GM19023 (cell line): Measurements from ENCODE around the gene PGM5.

Experiments used
- ATAC-seq: cut with Tn5 transposase; IDR thresholded peaks from one replicate; pipeline ENCODE4 v1.9.1; 2021; ENCODE audit warnings: mild to moderate bottlenecking, moderate library complexity; ENCODE audit not compliant: unreplicated experiment

The PGM5 gene

DNA sequence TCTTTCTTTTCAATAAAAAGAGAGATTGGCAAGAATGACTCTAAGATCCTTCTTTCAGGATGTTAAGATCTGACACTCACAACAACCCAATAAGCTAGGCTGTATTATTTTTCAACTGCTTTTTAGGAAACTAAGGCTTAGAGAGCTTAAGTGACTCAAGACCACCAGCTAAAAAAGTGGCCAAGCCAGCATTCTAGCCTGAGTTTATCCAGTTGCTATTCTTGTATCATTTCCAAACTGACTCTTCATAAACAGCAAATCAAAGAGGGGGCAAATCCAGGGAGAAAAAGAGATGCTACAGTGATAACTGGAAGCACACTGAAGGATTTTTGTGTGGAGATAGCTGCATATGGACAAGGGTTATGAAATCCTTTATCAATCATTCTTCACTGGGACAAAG lies 137.1 kb downstream of the PGM5 start:
- ATAC-seq = no peak

DNA sequence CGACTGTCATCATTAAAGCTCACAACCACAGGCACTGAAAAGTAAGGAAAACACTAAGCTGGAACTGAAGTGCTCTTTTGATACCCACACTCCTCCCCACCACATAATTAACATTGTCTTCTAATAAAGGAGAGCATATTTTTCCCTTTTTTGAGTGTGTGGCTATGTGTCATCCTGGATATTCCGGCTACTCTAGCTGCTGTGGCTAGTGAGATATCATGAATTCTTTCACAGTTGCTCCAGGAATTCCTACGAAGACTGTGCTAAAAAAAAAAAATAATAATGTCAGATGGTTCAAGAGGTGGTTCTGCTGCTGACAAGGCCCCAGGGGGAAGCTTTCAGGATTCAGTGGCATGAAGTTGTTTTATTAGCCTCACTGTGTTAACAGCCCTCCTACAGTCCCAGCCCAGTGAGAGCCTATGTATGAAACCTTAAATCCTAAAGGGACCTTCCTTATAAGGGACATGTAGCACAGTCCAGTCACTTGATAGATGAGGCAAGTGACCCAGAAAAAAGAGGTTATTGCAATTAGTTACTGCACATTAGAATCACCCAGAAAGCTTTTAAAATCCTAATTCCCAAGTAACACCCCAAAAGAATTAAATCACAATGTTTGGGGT lies 137.7 kb downstream of the PGM5 start:
- ATAC-seq = no peak

DNA sequence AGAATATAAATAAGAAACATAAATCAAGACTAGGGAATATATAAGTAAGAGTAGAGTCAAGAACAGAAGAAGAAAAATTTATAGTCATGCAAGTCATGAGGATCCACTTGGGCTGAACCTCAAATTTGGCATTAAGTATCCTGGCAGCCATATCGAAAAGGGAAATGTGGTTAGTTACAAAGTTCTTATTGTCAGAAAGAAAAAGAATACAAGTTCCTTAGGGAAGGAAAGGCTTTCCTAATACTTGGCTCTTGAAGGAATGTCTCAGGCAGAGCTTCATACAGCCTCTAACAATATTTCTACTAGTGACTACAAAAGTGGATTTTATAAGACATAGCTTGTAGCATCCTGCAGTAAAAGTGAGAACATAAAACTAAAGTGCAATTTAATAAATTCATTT lies 138.8 kb downstream of the PGM5 start:
- no peak for ATAC-seq

DNA sequence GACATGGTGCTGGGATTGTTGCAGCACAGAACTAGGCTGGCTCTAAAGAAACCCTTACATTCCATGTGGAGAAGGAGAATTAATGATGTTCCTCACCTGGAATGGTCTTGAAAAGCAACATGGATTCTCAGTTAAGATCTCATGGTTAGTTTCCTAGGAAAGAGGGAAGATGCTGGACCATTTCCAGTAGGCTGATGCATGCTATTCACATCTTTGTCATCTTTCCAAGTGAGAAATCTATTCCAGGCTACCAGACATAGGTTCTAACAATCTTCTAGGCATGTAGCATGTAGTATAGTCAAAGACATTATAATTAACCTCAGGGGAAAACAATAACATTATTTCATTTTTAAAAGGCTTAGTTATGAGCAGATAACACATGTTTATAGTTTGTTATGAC lies 139.9 kb downstream of the PGM5 start:
- no peak for ATAC-seq

DNA sequence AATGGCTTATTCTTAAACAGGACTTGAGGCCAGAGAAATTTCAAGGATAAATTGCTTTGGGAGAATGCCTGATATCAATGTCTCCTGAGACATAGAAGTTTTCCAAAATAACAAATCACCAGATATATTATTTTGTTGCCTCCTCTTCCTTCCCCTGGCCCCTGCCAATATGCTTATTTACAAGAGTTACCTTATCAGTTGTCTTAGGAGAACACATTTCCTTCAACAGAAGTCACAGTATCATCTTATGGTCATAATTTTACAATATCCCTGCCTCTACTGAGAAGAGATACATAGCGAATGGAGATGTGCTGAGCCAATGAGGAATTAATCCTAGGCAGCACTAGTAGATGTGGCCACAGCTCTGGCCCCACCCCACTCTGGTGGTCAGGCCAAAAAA lies 141.2 kb downstream of the PGM5 start:
- no peak for ATAC-seq

DNA sequence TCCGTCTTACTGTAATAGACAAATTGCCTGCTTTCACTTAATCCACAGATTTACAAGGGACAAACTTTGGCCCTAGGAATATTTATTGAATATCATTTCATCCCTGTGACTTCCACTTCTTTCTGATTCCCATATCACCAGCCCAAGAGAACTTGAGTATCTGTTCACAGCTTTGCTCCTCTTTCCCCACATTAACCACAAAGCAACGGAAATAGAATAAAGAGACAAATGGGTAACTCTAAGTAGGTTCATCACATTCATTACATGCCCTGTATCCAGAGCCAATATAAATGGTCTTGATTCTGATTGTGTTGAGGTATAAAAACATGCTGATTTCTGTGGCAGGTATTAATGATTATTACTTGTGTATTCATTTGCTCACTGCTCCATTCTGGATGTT lies 142.4 kb downstream of the PGM5 start:
- ATAC-seq = no peak

DNA sequence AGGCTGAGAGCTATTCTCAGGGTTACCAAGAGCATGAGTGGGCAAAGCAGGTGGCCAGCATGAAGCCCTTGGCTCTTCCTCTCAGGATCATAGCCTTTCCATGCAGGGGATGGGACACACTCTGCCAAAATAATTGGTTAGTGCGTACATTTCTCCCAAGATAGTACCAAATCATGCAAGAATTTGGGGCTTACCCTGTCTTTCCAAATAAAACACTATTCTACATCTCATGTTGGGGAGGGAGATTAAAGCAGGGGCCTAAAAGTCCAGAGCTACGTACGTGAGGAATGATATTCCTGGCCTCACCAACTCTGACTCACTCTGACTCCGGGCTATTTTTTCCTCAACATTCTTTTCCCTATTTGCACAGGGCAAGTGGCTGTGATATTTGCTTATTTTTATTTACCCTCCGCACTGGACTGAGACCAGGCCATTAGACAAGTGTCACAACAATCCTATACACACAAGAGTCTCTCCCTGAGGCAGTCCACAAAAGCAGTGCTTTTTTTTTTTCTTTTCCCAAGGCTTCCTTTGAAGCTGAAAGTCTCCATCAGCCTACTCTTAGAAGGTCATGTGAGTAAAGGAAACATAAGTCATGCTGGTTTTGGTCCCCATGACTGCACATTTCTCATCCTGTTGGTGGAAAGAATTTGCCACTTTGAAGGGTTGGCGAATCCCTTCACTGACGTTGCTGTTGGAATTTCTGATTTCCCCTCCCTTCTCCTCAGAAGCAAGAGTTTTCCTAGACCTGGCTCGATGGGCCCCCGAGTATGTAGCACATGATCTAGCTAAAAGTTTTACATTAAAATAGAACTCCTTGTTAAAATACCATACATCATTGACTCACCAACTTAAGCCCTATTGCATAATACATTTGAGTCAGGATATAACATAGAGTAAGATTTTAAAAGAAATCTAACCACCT lies 144.3 kb downstream of the PGM5 start:
- no peak for ATAC-seq

DNA sequence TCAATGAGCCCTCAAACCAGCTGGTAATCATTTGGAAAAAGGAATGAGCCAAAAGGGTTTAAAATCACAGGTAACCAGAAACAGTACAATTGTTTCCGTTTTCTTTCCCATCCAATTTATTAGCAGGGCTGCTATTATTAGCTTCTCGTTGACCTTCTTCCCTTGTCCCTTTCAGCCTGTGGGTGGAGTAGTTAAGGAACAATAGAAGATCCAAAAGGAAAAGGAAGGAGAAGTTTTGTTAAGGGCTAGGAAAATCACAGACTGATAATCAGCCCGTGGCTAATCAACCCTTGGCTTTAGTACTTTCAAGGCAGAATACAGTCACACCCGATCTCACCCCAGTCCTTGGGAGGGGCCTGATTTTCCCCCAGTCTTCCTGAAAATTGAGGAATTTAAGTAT lies 145.9 kb downstream of the PGM5 start:
- ATAC-seq = no peak

DNA sequence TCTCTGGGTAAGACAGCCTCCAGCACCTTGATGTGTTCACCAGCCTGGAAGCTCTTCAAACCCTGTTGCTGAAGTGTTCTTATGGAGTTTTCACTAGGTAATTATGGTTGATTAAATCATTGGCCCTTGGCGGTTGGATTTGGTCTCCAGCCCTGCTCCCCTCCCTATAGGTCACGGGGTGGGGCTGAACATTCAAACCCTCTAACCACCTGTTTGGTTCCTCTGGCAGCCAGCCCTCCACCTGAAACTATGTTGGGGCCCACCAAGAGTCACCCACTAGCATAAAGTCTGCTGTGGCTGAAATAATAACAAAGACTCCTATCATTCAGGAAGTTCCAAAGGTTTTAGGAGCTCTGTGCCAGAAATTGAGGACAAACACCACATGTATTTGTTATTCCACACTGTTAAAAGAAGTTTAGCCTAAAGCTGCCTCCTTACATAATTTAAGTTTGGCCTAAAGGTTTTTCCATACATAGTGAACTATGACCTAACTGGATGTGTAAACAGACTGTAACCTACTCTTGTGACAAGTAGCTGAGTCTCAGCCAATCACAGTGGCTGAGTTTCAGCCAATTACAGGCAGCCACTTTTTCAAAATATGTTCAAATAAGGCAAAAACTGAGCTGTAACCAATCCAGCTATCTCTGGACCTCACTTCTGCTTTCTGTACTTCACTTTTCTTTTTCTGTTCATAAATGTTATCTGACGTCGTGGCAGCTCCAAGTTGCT lies 149.4 kb downstream of the PGM5 start:
- no peak for ATAC-seq

DNA sequence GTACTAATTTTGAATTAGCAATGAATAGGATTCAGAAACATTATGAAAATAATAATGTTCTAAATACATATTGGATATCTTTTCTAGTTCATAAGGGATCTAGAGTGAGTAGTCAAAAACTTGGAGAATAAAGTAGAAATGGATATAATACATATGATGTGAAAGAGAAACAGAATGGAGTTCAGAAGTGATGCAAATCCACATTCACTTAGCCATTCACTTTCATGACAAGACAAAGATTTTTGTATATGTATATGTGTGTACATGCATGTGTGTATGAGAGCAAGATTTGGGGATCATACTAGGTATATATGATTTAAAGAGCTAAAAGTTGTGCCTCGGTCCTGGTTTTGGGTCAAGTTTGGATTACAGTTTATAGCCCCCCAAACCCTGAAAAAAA lies 150.1 kb downstream of the PGM5 start:
- no peak for ATAC-seq

GRCh38 chr9:68507130-68507805 lies 150.9 kb downstream of the PGM5 start:
- ATAC-seq = no peak

GRCh38 chr9:68507806-68508145 lies 151.4 kb downstream of the PGM5 start:
- ATAC-seq = no peak

DNA sequence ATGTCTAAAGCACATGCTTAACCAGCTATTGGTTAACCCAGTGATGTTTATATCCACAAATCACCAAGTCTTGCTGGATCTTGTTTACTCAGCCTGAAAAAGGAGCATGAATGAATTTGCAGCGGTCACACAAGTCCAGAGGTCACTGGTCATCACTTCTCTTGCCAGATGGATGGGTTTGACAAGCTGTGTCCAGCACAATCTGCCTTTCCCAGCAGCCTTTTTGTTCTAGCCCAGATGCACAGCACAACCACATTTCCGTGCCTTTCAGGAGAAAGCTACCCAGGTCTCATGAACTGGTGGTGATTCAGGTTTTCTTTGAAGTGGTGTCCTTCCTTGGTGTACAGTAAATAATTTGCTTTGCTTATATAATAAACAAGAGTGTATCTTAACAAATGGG lies 152.1 kb downstream of the PGM5 start:
- ATAC-seq = no peak

DNA sequence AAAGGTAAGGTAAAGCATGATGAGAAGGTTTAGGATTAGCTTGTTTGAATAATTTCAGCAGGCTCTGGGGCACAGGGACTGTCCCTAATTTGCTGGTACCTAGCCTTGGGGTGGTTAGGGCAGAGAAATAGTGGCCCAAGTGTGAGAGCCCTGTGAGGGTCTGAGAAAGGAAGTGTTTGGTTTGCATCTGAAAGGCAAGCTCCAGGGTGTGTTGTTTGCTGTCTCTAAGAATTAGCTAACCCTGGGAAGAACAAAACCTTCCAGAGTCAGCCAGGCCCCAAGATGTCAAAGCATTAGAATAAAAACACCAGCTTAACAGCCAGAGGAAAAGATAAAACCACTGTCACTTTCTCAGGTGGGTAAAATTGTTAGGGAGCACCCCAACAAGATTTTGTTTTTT lies 153.3 kb downstream of the PGM5 start:
- no peak for ATAC-seq

- no peak for ATAC-seq
Measured at GRCh38 chr9:68513385-68513784, 157.0 kb downstream of the PGM5 start.

DNA sequence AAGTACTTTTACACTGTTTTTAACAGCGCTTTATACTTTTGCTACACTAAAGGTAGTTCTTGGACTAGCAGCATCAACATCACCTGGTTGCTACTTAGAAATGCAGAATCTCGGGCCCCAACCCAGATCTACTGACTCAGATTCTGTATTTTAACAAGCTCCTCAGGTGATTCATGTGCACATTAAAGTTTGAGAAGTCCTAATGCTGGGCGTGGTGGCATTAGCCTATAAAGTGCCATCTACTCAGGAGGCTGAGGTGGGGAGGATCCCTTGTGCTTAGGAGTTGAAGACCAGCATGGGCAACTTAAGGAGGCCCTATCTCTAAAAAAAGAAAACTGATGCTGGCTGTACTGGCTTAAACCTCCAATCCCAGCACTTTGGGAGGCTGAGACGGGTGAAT lies 157.6 kb downstream of the PGM5 start:
- no peak for ATAC-seq

DNA sequence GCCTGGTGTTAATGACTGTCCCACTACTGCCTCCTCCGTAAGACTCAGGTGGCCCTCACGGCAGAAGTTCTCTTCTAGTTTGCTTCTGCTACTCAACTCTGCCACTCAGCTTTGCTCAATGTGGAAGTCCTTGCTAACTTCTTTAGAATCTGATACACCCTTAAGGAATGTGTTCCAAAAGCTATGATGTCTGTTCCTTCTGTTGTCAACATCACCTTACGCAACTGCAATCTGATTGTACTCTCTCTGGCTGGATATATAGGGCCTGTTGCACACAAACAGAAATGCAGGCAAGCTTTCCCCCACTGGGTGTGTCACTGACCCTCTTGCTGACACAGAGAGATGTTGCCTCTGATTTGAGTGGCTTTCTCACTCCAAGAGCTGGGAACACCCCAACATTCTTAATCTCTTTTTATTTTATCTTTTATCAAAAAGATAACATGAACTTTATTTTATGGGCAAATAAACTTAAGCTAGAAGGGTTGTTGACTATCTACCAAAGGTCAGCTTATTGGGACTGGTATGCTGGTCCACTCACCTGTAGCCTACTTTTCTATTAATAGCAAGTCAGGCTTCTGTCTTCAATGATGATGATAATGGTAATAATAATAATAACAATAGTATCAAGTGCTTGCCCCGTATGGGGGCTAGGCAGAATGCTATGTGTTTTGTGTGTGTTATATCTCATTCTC lies 159.1 kb downstream of the PGM5 start:
- no peak for ATAC-seq

DNA sequence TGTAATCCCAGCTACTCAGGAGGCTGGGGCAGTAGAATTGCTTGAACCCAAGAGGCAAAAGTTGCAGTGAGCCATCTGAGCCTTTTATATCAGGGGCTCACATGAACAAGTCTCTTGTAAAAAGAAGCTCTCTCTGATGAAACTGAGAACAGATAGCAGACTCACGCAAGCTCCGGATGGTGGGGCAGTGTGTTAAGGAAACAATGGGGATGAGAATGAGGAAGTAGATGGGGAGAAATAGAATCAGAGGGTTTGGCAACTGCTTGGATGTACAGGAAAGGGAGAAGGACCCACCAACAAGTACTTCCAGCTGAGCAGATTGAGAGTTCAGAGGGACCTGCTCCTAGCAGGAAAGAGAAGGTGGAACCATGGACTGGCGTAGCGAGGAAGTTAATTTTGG lies 165.7 kb downstream of the PGM5 start:
- ATAC-seq = no peak

DNA sequence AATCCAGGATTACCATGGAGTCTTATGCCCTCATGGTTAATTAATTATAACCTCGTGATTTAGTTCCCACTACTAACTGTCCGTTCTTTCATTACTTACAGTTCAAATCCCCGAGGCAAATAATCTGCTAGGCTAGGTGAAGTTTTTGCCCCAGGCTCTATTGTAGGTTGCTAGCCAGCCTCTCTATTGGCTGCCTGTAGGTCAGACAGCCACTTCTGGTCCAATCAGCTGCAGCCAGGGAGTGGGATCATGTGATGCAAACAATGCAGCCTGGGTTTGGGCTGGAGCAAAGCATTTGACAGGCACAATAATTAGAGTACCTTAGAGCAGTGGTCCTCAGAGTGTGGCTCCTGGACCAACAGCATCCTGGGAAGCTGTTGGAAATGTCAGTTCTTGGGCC lies 166.5 kb downstream of the PGM5 start:
- no peak for ATAC-seq

- ATAC-seq = no peak
Measured at GRCh38 chr9:68523367-68523936, 167.0 kb downstream of the PGM5 start.

DNA sequence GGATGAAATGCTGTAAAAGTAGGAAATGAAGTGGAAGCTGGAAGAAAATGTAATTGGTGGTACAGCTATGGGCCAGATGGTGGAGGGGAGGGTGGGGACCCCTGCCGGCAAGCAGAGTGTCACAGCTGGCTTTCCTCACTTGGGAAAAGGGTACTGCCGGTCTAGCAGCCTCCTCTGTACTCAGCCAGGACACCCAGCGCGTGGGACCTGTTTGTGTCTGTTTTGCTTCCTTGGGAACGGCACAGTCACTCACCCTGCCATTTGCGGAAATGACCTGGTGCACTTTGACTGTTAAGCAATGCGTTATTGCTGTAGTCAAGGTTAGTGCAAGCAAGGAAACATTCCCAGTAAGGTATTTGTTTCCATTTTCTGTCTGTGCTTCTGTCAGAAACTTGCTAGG lies 174.2 kb downstream of the PGM5 start:
- ATAC-seq = no peak
